Measurements from ENCODE around the gene ARMC7. TPM values are rescaled to one million over a fixed set of nuclear protein-coding genes. Genes with fewer than 3 reads are reported as not detected.

The ARMC7 gene
- total and polyA plus RNA-seq, 2 of the 4 experiments (the other 2 are of a cell fraction) = 1.8 to 6.9 TPM

GRCh38 chr17:75168998-75169397 is 59.2 kb downstream of the ARMC7 start:
- Histone ChIP-seq H3K79me1 (ENCODE audit: low read depth in 1 of 2, low read length in 2 of 2) (peaks cover 10 to 46% of the 10 kb centered on the region in 2 experiments), H3K27me3 (ENCODE audit: control insufficient read depth, insufficient read depth, low read length) (no peaks in the 10 kb centered on the region), H4K91ac (ENCODE audit: insufficient read depth, low read depth, low read length) (no peak overlapping the region), H3K4me2 (ENCODE audit: low read depth, low read length) (no peak overlapping the region), H2BK5ac (ENCODE audit: low read depth, low read length, poor library complexity, severe bottlenecking) (no peak overlapping the region), H3K4me3 (ENCODE audit: insufficient read depth, low read depth, low read length) (no peak overlapping the region), H3K14ac (replicated peaks; ENCODE audit: low read depth, low read length) (no peak overlapping the region), H4K8ac (ENCODE audit: low read depth in 2 of 2, low read length in 2 of 2) (no peak overlapping the region), H3K18ac (ENCODE audit: low read depth, low read length) (no peak overlapping the region), H2AK5ac (ENCODE audit: low read depth, low read length) (no peak overlapping the region), H3K56ac (ENCODE audit: extremely low read depth, insufficient read depth, low read length) (no peak overlapping the region), H4K20me1 (ENCODE audit: insufficient read depth, low read length) (peaks cover 18% of the 10 kb centered on the region), H3K9ac (ENCODE audit: low read depth, low read length) (no peak overlapping the region), H2BK120ac (ENCODE audit: low read depth, low read length) (no peak overlapping the region), H3K4ac (ENCODE audit: low read depth, low read length) (no peak overlapping the region), H2AFZ (replicated peaks; ENCODE audit: low read length, poor library complexity) (no peak overlapping the region), H2BK20ac (ENCODE audit: low read depth, low read length) (no peak overlapping the region), H3K36me3 (ENCODE audit: control insufficient read depth, insufficient read depth, low read length) (peaks cover 55% of the 10 kb centered on the region), H2AK9ac (replicated peaks; ENCODE audit: low read depth, low read length, poor library complexity) (peak overlapping the region; percentile 65), H2BK15ac (ENCODE audit: low read depth, low read length) (no peak overlapping the region), H3K23ac (ENCODE audit: low read depth, low read length) (no peak overlapping the region), H3K4me1 (ENCODE audit: control insufficient read depth, insufficient read depth, low read length) (no peaks in the 10 kb centered on the region), H3K27ac (ENCODE audit: insufficient read depth, low read length) (no peak overlapping the region), H3K9me3 (ENCODE audit: control insufficient read depth, insufficient read depth, low read length) (no peaks in the 10 kb centered on the region), H4K5ac (ENCODE audit: low read depth, low read length) (no peak overlapping the region), H3K9me1 (ENCODE audit: insufficient read depth, low read length) (no peaks in the 10 kb centered on the region)
- in situ Hi-C loops (cut with MboI; ENCODE audit: low sequenced_read_pairs) (no loop called here), dilution Hi-C loops (cut with HindIII; ENCODE audit: low sequenced_read_pairs, unreplicated experiment) (no loop called here), intact Hi-C loops (cut with micrococcal nuclease) (no loop called here)
- no peak for ATAC-seq (ENCODE audit: low read depth)
- DNase-seq = no peak
- POLR2A ChIA-PET (ENCODE audit: unreplicated experiment) = no interaction called here
- CTCF ChIA-PET = interaction anchor here (0.6 to 0.7 kb wide), 3 partner anchors 18 to 150 kb away, joined by 3 read pairs; no protein-coding TSS in a partner anchor
- 100% methylated on average over 1 of the region's 4 CpGs; no CpG with 5 or more reads in 1 of the 2 experiments for WGBS, 2 experiments (ENCODE audit: extremely low coverage in 2 of 2, insufficient read length in 1 of 2)
- BruUV-seq (replicated peaks) = no TSS peak
- no peak for TF ChIP-seq CHD1 (IDR thresholded peaks at IDR 0.05; ENCODE audit: low read depth, low read length)
- no peak for TF ChIP-seq NFE2L2 (IDR thresholded peaks at IDR 0.05; ENCODE audit: low read depth, low read length)
- no peak for TF ChIP-seq MAFK (IDR thresholded peaks at IDR 0.05; ENCODE audit: low read depth, low read length)
- no peak for TF ChIP-seq BHLHE40 (IDR thresholded peaks at IDR 0.05; ENCODE audit: low read depth, low read length)
- no peak for TF ChIP-seq ELK1 (IDR thresholded peaks at IDR 0.05; ENCODE audit: borderline replicate concordance, low read depth, low read length)
- TF ChIP-seq RAD21 (IDR thresholded peaks at IDR 0.05; ENCODE audit: low read length) = no peak
- TF ChIP-seq SMC3 (IDR thresholded peaks at IDR 0.05; ENCODE audit: low read depth, low read length) = no peak
- no peak for TF ChIP-seq RCOR1 (IDR thresholded peaks at IDR 0.05; ENCODE audit: insufficient replicate concordance, low read length)
- TF ChIP-seq RFX5 (IDR thresholded peaks at IDR 0.05; ENCODE audit: low read depth, low read length) = no peak
- no peak for TF ChIP-seq MXI1 (IDR thresholded peaks at IDR 0.05; ENCODE audit: borderline replicate concordance, low read depth, low read length)
- no peak for TF ChIP-seq POLR2A (IDR thresholded peaks at IDR 0.05; ENCODE audit: low read depth, low read length)
- TF ChIP-seq USF2 (IDR thresholded peaks at IDR 0.05; ENCODE audit: low read depth, low read length) = no peak
- TF ChIP-seq CEBPB (IDR thresholded peaks at IDR 0.05; ENCODE audit: low read depth, low read length) = no peak
- no peak for TF ChIP-seq FOS (IDR thresholded peaks at IDR 0.05; ENCODE audit: low read depth, low read length)
- TF ChIP-seq MAZ (IDR thresholded peaks at IDR 0.05; ENCODE audit: borderline replicate concordance, low read depth, low read length) = no peak
- TF ChIP-seq, protein P1, sequence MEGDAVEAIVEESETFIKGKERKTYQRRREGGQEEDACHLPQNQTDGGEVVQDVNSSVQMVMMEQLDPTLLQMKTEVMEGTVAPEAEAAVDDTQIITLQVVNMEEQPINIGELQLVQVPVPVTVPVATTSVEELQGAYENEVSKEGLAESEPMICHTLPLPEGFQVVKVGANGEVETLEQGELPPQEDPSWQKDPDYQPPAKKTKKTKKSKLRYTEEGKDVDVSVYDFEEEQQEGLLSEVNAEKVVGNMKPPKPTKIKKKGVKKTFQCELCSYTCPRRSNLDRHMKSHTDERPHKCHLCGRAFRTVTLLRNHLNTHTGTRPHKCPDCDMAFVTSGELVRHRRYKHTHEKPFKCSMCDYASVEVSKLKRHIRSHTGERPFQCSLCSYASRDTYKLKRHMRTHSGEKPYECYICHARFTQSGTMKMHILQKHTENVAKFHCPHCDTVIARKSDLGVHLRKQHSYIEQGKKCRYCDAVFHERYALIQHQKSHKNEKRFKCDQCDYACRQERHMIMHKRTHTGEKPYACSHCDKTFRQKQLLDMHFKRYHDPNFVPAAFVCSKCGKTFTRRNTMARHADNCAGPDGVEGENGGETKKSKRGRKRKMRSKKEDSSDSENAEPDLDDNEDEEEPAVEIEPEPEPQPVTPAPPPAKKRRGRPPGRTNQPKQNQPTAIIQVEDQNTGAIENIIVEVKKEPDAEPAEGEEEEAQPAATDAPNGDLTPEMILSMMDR (conservative IDR thresholded peaks at IDR 0.05; ENCODE audit: low read depth, low read length) = no peak
